HepG2 (cell line): Measurements from ENCODE around the gene EXOSC7. TPM values are rescaled to one million over a fixed set of nuclear protein-coding genes. Genes with fewer than 3 reads are reported as not detected.

ENCODE experiments used
- ATAC-seq: fragments of 200-7000 bp; cut with Tn5 transposase; 3 replicates; pipeline ENCODE4 v1.9.1; 2020; ENCODE audit warnings: mild to moderate bottlenecking, moderate library complexity
- BruUV-seq: library from RNA; stranded (reverse); fragments of 400-500 nt; replicated peaks from 2 replicates; lab custom pipeline; 2021; lab: Mats Ljungman, UMichigan
- CTCF ChIA-PET: fragments of 300-600 bp; formaldehyde crosslinking; extraction: SDS; loops from one replicate; lab custom pipeline; 2021; ENCODE audit warnings: low total read pairs, inconsistent platforms, low intra/inter-chr PET ratio; lab: Yijun Ruan, JAX
- POLR2A ChIA-PET: fragments of 350-600 bp; sonication (Branson Sonifier 250); formaldehyde crosslinking; loops from one replicate; lab custom pipeline; 2020; ENCODE audit warnings: antibody characterized with exemption, inconsistent platforms; lab: Yijun Ruan, JAX
- DNase-seq: peaks from one replicate; pipeline ENCODE4 v3.0.0-alpha.2; 2015; ENCODE audit warnings: low spot score
- FAIRE-seq: peaks from 3 replicates; lab custom pipeline; 2011; peaks lifted over from hg19 to GRCh38; lab: Jason Lieb, UNC
- H2AFZ ChIP-seq: one replicate; pipeline ENCODE4 v1.6.1; 2011; ENCODE audit warnings: low read length, inconsistent platforms
- H3K27ac ChIP-seq: fragments of 300-600 bp; 3 replicates; pipeline ENCODE4 v1.8.0; 2011; ENCODE audit warnings: mixed run types, mild to moderate bottlenecking, mixed read lengths, low read length, inconsistent platforms; ENCODE audit not compliant: insufficient read depth; ENCODE audit errors: extremely low read length
- H3K27me3 ChIP-seq, 2 experiments: fragments of 200-600 bp in 1 of 2; 2 replicates in 1 of 2; 3 replicates in 1 of 2; pipeline versions ENCODE4 v1.6.0 to v1.8.0; 2011; ENCODE audit warnings: low read length in 2 of 2, mild to moderate bottlenecking in 2 of 2, moderate library complexity in 2 of 2, inconsistent platforms in 1 of 2; ENCODE audit not compliant: insufficient read depth in 2 of 2, control insufficient read depth in 1 of 2
- H3K36me3 ChIP-seq, 2 experiments: fragments of 200-600 bp in 1 of 2; replicated peaks in 1 of 2; 2 replicates in 1 of 2; 3 replicates in 1 of 2; pipeline versions ENCODE4 v1.5.1 to v1.8.0; 2011; ENCODE audit warnings: low read length in 2 of 2, inconsistent platforms in 1 of 2; ENCODE audit not compliant: insufficient read depth in 2 of 2, control insufficient read depth in 1 of 2
- H3K4me1 ChIP-seq: 2 replicates; pipeline ENCODE4 v1.5.1; 2012; ENCODE audit warnings: low read length, inconsistent platforms; ENCODE audit not compliant: insufficient read depth
- H3K4me2 ChIP-seq: 2 replicates; pipeline ENCODE4 v1.6.0; 2011; ENCODE audit warnings: low read depth, low read length, inconsistent platforms
- H3K4me3 ChIP-seq, 3 experiments: fragments of 200-600 bp in 1 of 3; sonication (generic), shearing (Covaris generic) in 1 of 3; replicated peaks in 1 of 3; 2 replicates each; pipeline ENCODE4 v1.5.1; 2011 to 2016; ENCODE audit warnings: low read length in 3 of 3, inconsistent platforms in 2 of 3, low read depth in 2 of 3, mild to moderate bottlenecking in 2 of 3, control low read depth in 1 of 3, mixed read lengths in 1 of 3; ENCODE audit not compliant: insufficient read depth in 1 of 3
- H3K79me2 ChIP-seq: one replicate; pipeline ENCODE4 v1.6.1; 2011; ENCODE audit warnings: low read length, inconsistent platforms; ENCODE audit not compliant: insufficient read depth
- H3K9ac ChIP-seq: 2 replicates; pipeline ENCODE4 v1.6.0; 2011; ENCODE audit warnings: mild to moderate bottlenecking, low read depth, low read length, inconsistent platforms; ENCODE audit not compliant: insufficient read depth
- H3K9me3 ChIP-seq: 2 replicates; pipeline ENCODE4 v1.5.1; 2012; ENCODE audit warnings: mild to moderate bottlenecking, low read length
- H4K20me1 ChIP-seq: 2 replicates; pipeline ENCODE4 v1.6.0; 2011; ENCODE audit warnings: inconsistent platforms, mild to moderate bottlenecking, low read length, moderate library complexity; ENCODE audit not compliant: insufficient read depth
- ARNT ChIP-seq: fragments of 450-650 bp; IDR thresholded peaks from 2 replicates; pipeline ENCODE4 v1.6.1; 2017
- FOXK2 ChIP-seq: fragments of 450-650 bp; IDR thresholded peaks from 2 replicates; pipeline ENCODE4 v1.6.1; 2016
- GABPB1 ChIP-seq: IDR thresholded peaks from 2 replicates; pipeline ENCODE4 v1.6.1; 2016; ENCODE audit warnings: mild to moderate bottlenecking, missing genetic modification reagents, moderate library complexity, missing compliant biosample characterization
- HDAC2 ChIP-seq: sonication (generic); formaldehyde crosslinking; IDR thresholded peaks from 2 replicates; pipeline ENCODE4 v1.4.0; 2020; ENCODE audit warnings: missing genetic modification reagents
- HIVEP1 ChIP-seq: sonication (generic); formaldehyde crosslinking; IDR thresholded peaks from 2 replicates; pipeline ENCODE4 v1.4.0; 2020; ENCODE audit warnings: mild to moderate bottlenecking, missing genetic modification reagents
- KDM6A ChIP-seq: IDR thresholded peaks from 2 replicates; pipeline ENCODE4 v1.6.1; 2016; ENCODE audit warnings: low read depth
- MYNN ChIP-seq: sonication (generic); formaldehyde crosslinking; IDR thresholded peaks from 2 replicates; pipeline ENCODE4 v1.4.0; 2020; ENCODE audit warnings: mild to moderate bottlenecking, low read depth, missing genetic modification reagents
- ONECUT2 ChIP-seq: sonication (generic); formaldehyde crosslinking; IDR thresholded peaks from 2 replicates; pipeline ENCODE4 v1.4.0; 2020; ENCODE audit warnings: missing genetic modification reagents
- RXRB ChIP-seq: IDR thresholded peaks from 2 replicates; pipeline ENCODE4 v1.6.1; 2016; ENCODE audit warnings: borderline replicate concordance, missing genetic modification reagents, missing compliant biosample characterization
- TCF12 ChIP-seq, 2 experiments: fragments of 450-650 bp in 1 of 2; sonication (generic) in 1 of 2; formaldehyde crosslinking in 1 of 2; IDR thresholded peaks; 2 replicates each; pipeline versions ENCODE4 v1.6.1 to v1.8.0; 2017 to 2022; ENCODE audit warnings: antibody characterized with exemption in 1 of 2, mild to moderate bottlenecking in 1 of 2, missing genetic modification reagents in 1 of 2, moderate library complexity in 1 of 2
- YEATS2 ChIP-seq: sonication (generic); formaldehyde crosslinking; IDR thresholded peaks from 2 replicates; pipeline ENCODE4 v1.4.0; 2020; ENCODE audit warnings: missing genetic modification reagents, borderline replicate concordance
- ZFP36L2 ChIP-seq: sonication (generic); formaldehyde crosslinking; IDR thresholded peaks from 2 replicates; pipeline ENCODE4 v1.4.0; 2020; ENCODE audit warnings: missing genetic modification reagents
- ZNF234 ChIP-seq: sonication (generic); formaldehyde crosslinking; conservative IDR thresholded peaks from 2 replicates; pipeline ENCODE4 v1.5.1; 2020; ENCODE audit warnings: mild to moderate bottlenecking, missing genetic modification reagents
- ZNF274 ChIP-seq: sonication (generic); formaldehyde crosslinking; IDR thresholded peaks from 2 replicates; pipeline ENCODE4 v1.5.1; 2020; ENCODE audit warnings: mild to moderate bottlenecking, missing genetic modification reagents
- WGBS: methylation state at CpG from one replicate; pipeline ENCODE4 v1.1.6; 2017; ENCODE audit warnings: low lambda C conversion rate; 5-methylcytosine and 5-hydroxymethylcytosine counted together
- in situ Hi-C: cut with HindIII; loops from 2 replicates; pipeline ENCODE4 v1.10.0; 2017; ENCODE audit warnings: low pct_unique_long_range_greater_than_20kb; ENCODE audit not compliant: extremely low pct_ligation_motif_present
- intact Hi-C: fragments of 100-400 bp; cut with micrococcal nuclease; formaldehyde crosslinking; loops from one replicate; pipeline ENCODE4 v1.10.0; 2022; ENCODE audit not compliant: unreplicated experiment
- polyA plus RNA-seq, 8 experiments: library from polyadenylated mRNA; depleted of rRNA in 3 of 8; stranded (reverse) in 7 of 8; unstranded in 1 of 8; fragments of >200 nt; fragmentation: Illumina TruSeq in 4 of 8; extraction: Trizol in 4 of 8; gene quantifications; 2 replicates each; pipeline versions ENCODE4 v1.2.1 to v1.2.3, GENCODE V29; 2011 to 2016; ENCODE audit warnings: low read depth in 4 of 8, missing spikeins in 1 of 8, mixed read lengths in 1 of 8; ENCODE audit not compliant: insufficient read depth in 1 of 8
- total RNA-seq, 5 experiments: library from RNA; depleted of rRNA; stranded (reverse); fragments of >200 nt; fragmentation: Illumina TruSeq; extraction: Trizol; gene quantifications; 2 replicates each; pipeline ENCODE4 v1.2.3, GENCODE V29; 2016; ENCODE audit warnings: low read depth in 1 of 5
- TF ChIP-seq, protein P1 (sequence below): sonication (generic); formaldehyde crosslinking; IDR thresholded peaks from 2 replicates; pipeline ENCODE4 v1.4.0; 2020; ENCODE audit warnings: mild to moderate bottlenecking, missing genetic modification reagents
- TF ChIP-seq, protein P2 (sequence below): fragments of 450-650 bp; IDR thresholded peaks from 2 replicates; pipeline ENCODE4 v1.6.1; 2017; ENCODE audit warnings: mild to moderate bottlenecking
- TF ChIP-seq, protein P3 (sequence below): sonication (generic); formaldehyde crosslinking; IDR thresholded peaks from 2 replicates; pipeline ENCODE4 v1.5.0; 2020; ENCODE audit warnings: missing genetic modification reagents
- TF ChIP-seq, protein P4 (sequence below): sonication (generic); formaldehyde crosslinking; IDR thresholded peaks from 2 replicates; pipeline ENCODE4 v1.8.0; 2022; ENCODE audit warnings: missing genetic modification reagents, mild to moderate bottlenecking, inconsistent platforms, borderline replicate concordance
- TF ChIP-seq, protein P5 (sequence below): sonication (generic); formaldehyde crosslinking; IDR thresholded peaks from 2 replicates; pipeline ENCODE4 v1.4.0; 2020; ENCODE audit warnings: missing genetic modification reagents, borderline replicate concordance

EXOSC7 gene
- total and polyA plus RNA-seq, 2 of the 13 experiments (the other 11 are each of a cell fraction or from before 2014, with no cell fraction given), result 68.3 to 74.7 TPM

DNA sequence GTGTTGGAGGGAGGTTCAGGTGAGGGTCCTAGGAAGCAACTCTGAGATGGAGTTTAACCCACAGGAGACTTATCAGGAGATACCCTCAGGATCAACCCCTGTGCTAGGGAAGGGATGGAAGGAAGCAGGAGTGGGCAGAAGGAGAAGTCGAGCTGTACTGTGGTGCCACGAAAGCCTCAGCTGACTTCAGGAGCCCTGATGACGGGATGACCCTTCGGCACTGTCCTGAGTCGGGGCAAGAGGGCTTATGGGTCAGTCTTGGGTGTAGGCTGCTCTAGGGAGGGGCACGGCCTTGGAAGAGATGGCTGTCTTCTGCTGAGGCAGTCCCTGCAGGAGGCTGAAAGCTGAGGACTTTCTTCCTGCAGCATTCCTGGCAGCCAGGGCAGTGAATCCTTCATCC, 57.7 kb downstream of the EXOSC7 start:
- CTCF ChIA-PET, result no interaction called here
- no peak for DNase-seq
- Histone ChIP-seq H3K4me2 (no peak overlapping the region), H4K20me1 (no peaks in the 10 kb centered on the region), H3K9me3 (no peaks in the 10 kb centered on the region), H3K4me1 (no peaks in the 10 kb centered on the region), H3K79me2 (no peaks in the 10 kb centered on the region), H3K9ac (no peak overlapping the region), H3K36me3 (no peaks in the 10 kb centered on the region), H3K27ac (no peak overlapping the region), H2AFZ (no peak overlapping the region), H3K4me3 (no peak overlapping the region), H3K27me3 (peaks cover 0 to 28% of the 10 kb centered on the region in 2 experiments; a peak in 3 of 5 replicates)
- in situ Hi-C loops, result loop anchor here (25.0 kb wide), 1 partner anchor 454 kb away; no protein-coding TSS in a partner anchor
- TF ChIP-seq, protein P1, sequence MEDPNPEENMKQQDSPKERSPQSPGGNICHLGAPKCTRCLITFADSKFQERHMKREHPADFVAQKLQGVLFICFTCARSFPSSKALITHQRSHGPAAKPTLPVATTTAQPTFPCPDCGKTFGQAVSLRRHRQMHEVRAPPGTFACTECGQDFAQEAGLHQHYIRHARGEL (CRISPR knock-in tag), result no peak
- TF ChIP-seq ZNF274 (CRISPR knock-in tag), result no peak
- TF ChIP-seq ZNF234 (CRISPR knock-in tag), result no peak
- TF ChIP-seq, protein P2, sequence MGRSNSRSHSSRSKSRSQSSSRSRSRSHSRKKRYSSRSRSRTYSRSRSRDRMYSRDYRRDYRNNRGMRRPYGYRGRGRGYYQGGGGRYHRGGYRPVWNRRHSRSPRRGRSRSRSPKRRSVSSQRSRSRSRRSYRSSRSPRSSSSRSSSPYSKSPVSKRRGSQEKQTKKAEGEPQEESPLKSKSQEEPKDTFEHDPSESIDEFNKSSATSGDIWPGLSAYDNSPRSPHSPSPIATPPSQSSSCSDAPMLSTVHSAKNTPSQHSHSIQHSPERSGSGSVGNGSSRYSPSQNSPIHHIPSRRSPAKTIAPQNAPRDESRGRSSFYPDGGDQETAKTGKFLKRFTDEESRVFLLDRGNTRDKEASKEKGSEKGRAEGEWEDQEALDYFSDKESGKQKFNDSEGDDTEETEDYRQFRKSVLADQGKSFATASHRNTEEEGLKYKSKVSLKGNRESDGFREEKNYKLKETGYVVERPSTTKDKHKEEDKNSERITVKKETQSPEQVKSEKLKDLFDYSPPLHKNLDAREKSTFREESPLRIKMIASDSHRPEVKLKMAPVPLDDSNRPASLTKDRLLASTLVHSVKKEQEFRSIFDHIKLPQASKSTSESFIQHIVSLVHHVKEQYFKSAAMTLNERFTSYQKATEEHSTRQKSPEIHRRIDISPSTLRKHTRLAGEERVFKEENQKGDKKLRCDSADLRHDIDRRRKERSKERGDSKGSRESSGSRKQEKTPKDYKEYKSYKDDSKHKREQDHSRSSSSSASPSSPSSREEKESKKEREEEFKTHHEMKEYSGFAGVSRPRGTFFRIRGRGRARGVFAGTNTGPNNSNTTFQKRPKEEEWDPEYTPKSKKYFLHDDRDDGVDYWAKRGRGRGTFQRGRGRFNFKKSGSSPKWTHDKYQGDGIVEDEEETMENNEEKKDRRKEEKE, result no peak
- TF ChIP-seq KDM6A (CRISPR knock-in tag), result no peak
- no peak for TF ChIP-seq ZFP36L2 (CRISPR knock-in tag)
- TF ChIP-seq, protein P3, sequence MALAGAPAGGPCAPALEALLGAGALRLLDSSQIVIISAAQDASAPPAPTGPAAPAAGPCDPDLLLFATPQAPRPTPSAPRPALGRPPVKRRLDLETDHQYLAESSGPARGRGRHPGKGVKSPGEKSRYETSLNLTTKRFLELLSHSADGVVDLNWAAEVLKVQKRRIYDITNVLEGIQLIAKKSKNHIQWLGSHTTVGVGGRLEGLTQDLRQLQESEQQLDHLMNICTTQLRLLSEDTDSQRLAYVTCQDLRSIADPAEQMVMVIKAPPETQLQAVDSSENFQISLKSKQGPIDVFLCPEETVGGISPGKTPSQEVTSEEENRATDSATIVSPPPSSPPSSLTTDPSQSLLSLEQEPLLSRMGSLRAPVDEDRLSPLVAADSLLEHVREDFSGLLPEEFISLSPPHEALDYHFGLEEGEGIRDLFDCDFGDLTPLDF (CRISPR knock-in tag), result no peak
- TF ChIP-seq FOXK2, result no peak
- no peak for TF ChIP-seq RXRB (CRISPR knock-in tag)
- no peak for TF ChIP-seq GABPB1 (CRISPR knock-in tag)
- no peak for TF ChIP-seq HDAC2 (CRISPR knock-in tag)
- TF ChIP-seq, protein P4, sequence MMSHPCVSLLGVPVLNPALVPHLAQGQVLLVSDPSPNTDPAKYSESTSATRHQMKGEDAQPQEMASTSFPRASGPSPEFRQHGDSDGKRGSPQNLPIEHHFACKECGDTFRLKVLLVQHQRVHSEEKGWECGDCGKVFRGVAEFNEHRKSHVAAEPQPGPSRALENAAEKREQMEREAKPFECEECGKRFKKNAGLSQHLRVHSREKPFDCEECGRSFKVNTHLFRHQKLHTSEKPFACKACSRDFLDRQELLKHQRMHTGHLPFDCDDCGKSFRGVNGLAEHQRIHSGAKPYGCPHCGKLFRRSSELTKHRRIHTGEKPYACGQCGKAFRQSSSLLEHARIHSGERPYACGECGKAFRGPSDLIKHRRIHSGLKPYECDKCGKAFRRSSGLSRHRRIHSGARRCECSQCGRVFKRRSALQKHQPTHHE, result no peak
- TF ChIP-seq ARNT, result no peak
- TF ChIP-seq, protein P5, sequence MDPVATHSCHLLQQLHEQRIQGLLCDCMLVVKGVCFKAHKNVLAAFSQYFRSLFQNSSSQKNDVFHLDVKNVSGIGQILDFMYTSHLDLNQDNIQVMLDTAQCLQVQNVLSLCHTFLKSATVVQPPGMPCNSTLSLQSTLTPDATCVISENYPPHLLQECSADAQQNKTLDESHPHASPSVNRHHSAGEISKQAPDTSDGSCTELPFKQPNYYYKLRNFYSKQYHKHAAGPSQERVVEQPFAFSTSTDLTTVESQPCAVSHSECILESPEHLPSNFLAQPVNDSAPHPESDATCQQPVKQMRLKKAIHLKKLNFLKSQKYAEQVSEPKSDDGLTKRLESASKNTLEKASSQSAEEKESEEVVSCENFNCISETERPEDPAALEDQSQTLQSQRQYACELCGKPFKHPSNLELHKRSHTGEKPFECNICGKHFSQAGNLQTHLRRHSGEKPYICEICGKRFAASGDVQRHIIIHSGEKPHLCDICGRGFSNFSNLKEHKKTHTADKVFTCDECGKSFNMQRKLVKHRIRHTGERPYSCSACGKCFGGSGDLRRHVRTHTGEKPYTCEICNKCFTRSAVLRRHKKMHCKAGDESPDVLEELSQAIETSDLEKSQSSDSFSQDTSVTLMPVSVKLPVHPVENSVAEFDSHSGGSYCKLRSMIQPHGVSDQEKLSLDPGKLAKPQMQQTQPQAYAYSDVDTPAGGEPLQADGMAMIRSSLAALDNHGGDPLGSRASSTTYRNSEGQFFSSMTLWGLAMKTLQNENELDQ (CRISPR knock-in tag), result no peak
- no peak for TF ChIP-seq ONECUT2
- TF ChIP-seq HIVEP1, result no peak
- TF ChIP-seq MYNN, result no peak
- TF ChIP-seq YEATS2 (CRISPR knock-in tag), result no peak
- no peak for TF ChIP-seq TCF12 (IDR thresholded peaks at IDR 0.05)
- no peak for TF ChIP-seq TCF12 (CRISPR knock-in tag; IDR thresholded peaks at IDR 0.05)
- no TSS peak for BruUV-seq
- POLR2A ChIA-PET, result no interaction called here
- FAIRE-seq, result no peak
- no CpG with 5 or more reads among the region's 6 CpGs for WGBS
- intact Hi-C loops, result no loop called here
- ATAC-seq, result no peak
